BJ (cell line): ENCODE data around the gene DERL3. TPM values are rescaled to one million over a fixed set of nuclear protein-coding genes. Genes with fewer than 3 reads are reported as not detected.

Source experiments
- CTCF ChIA-PET: fragments of 350-600 bp; formaldehyde crosslinking; extraction: SDS; loops from one replicate; lab custom pipeline; 2021; ENCODE audit warnings: antibody characterized with exemption, inconsistent platforms; lab: Yijun Ruan, JAX
- POLR2A ChIA-PET: fragments of 300-600 bp; sonication (Branson Sonifier 250); formaldehyde crosslinking; extraction: SDS; loops from one replicate; lab custom pipeline; 2021; ENCODE audit warnings: antibody characterized with exemption; lab: Charles Lee
- DNase-seq: peaks from one replicate; pipeline ENCODE4 v3.0.0-alpha.2; 2011; ENCODE audit warnings: low read depth
- H3K27me3 ChIP-seq: 2 replicates; pipeline ENCODE4 v1.6.0; 2011; ENCODE audit warnings: low read length; ENCODE audit not compliant: control insufficient read depth, insufficient read depth
- H3K36me3 ChIP-seq: 2 replicates; pipeline ENCODE4 v1.5.1; 2011; ENCODE audit warnings: low read length; ENCODE audit not compliant: control insufficient read depth, insufficient read depth
- H3K4me3 ChIP-seq: 2 replicates; pipeline ENCODE4 v1.5.1; 2011; ENCODE audit warnings: low read depth, mild to moderate bottlenecking, control low read depth, low read length
- CTCF ChIP-seq: IDR thresholded peaks from 2 replicates; pipeline ENCODE4 v1.5.1; 2011; ENCODE audit warnings: low read depth, mild to moderate bottlenecking, control low read depth, inconsistent platforms, low read length, moderate library complexity; ENCODE audit not compliant: insufficient read depth
- polyA plus RNA-seq: library from polyadenylated mRNA; depleted of rRNA; stranded (reverse); fragments of >200 nt; gene quantifications from 2 replicates; pipeline ENCODE4 v1.2.3, GENCODE V29; 2011

DERL3 gene
- polyA plus RNA-seq, 1 experiment, result 0.71 TPM

- ChIA-PET POLR2A (no interaction called here), CTCF (no interaction called here)
- DNase-seq, result no peak
- H3K27me3 ChIP-seq, result no peaks in the 10 kb centered on the region
- TF ChIP-seq CTCF, result no peak
- H3K36me3 ChIP-seq, result peaks cover 39% of the 10 kb centered on the region
- H3K4me3 ChIP-seq, result no peak overlapping the region
Measured at GRCh38 chr22:23800297-23801237, 38.2 kb downstream of the DERL3 start.

- no peak overlapping the region for H3K4me3 ChIP-seq
- no peak for TF ChIP-seq CTCF
- no peak for DNase-seq
- POLR2A ChIA-PET, result no interaction called here
- CTCF ChIA-PET, result interaction anchor here (1.7 kb wide), 1 partner anchor 8 kb away, joined by 3 read pairs; no protein-coding TSS in a partner anchor
- peaks cover 21% of the 10 kb centered on the region for H3K36me3 ChIP-seq
- H3K27me3 ChIP-seq, result no peaks in the 10 kb centered on the region
Measured at GRCh38 chr22:23796461-23796860, 42.3 kb downstream of the DERL3 start.

- TF ChIP-seq CTCF, result no peak
- Histone ChIP-seq H3K4me3 (no peak overlapping the region), H3K27me3 (no peaks in the 10 kb centered on the region), H3K36me3 (peaks cover 10% of the 10 kb centered on the region)
- DNase-seq, result no peak
- CTCF ChIA-PET, result interaction anchor here (0.8 kb wide), 1 partner anchor 25 kb away, joined by 5 read pairs; the partner anchor contains the start of gene CHCHD10
- POLR2A ChIA-PET, result no interaction called here
Measured at GRCh38 chr22:23793326-23793725, 45.5 kb downstream of the DERL3 start.

GRCh38 chr22:23791738-23792645 lies 46.8 kb downstream of the DERL3 start:
- CTCF ChIA-PET, result interaction anchor here (0.8 to 1.4 kb wide), 2 partner anchors 21 to 24 kb away, joined by 3 to 4 read pairs; partner anchors contain the start of gene CHCHD10
- no peak for DNase-seq
- H3K4me3 ChIP-seq, result no peak overlapping the region

More at GRCh38 chr22:23791738-23792645, 46.8 kb downstream of the DERL3 start:
- no peak for TF ChIP-seq CTCF
- Histone ChIP-seq H3K27me3 (no peaks in the 10 kb centered on the region), H3K36me3 (peaks cover 6% of the 10 kb centered on the region)
- POLR2A ChIA-PET, result no interaction called here
